Thyroid gland (tissue), 4 donors: Measurements from ENCODE around the gene PARP2.

Experiments
- POLR2A ChIP-seq, 2 donors: fragments of 450-650 bp; IDR thresholded peaks; one replicate each; pipeline ENCODE4 v1.6.1; 2017; ENCODE audit warnings: antibody characterized with exemption in 2 of 2, mild to moderate bottlenecking in 2 of 2, moderate library complexity in 1 of 2
- TF ChIP-seq, protein P1 (sequence below), 6 experiments: fragments of 200-600 bp in 3 of 6; fragments of 450-650 bp in 3 of 6; sonication (generic) in 3 of 6; IDR thresholded peaks; one replicate each; pipeline ENCODE4 v1.5.1; 2016 to 2019; ENCODE audit warnings: antibody characterized with exemption in 6 of 6, mild to moderate bottlenecking in 2 of 6, inconsistent platforms in 1 of 6, moderate library complexity in 1 of 6

GRCh38 chr14:20386276-20386855, 42.9 kb downstream of the PARP2 start:
- TF ChIP-seq, protein P1, sequence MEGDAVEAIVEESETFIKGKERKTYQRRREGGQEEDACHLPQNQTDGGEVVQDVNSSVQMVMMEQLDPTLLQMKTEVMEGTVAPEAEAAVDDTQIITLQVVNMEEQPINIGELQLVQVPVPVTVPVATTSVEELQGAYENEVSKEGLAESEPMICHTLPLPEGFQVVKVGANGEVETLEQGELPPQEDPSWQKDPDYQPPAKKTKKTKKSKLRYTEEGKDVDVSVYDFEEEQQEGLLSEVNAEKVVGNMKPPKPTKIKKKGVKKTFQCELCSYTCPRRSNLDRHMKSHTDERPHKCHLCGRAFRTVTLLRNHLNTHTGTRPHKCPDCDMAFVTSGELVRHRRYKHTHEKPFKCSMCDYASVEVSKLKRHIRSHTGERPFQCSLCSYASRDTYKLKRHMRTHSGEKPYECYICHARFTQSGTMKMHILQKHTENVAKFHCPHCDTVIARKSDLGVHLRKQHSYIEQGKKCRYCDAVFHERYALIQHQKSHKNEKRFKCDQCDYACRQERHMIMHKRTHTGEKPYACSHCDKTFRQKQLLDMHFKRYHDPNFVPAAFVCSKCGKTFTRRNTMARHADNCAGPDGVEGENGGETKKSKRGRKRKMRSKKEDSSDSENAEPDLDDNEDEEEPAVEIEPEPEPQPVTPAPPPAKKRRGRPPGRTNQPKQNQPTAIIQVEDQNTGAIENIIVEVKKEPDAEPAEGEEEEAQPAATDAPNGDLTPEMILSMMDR (IDR thresholded peaks at IDR 0.05), result no peak
- TF ChIP-seq POLR2A (IDR thresholded peaks at IDR 0.05), result no peak
